ENCODE results near the gene PFDN4.

PFDN4 gene

DNA sequence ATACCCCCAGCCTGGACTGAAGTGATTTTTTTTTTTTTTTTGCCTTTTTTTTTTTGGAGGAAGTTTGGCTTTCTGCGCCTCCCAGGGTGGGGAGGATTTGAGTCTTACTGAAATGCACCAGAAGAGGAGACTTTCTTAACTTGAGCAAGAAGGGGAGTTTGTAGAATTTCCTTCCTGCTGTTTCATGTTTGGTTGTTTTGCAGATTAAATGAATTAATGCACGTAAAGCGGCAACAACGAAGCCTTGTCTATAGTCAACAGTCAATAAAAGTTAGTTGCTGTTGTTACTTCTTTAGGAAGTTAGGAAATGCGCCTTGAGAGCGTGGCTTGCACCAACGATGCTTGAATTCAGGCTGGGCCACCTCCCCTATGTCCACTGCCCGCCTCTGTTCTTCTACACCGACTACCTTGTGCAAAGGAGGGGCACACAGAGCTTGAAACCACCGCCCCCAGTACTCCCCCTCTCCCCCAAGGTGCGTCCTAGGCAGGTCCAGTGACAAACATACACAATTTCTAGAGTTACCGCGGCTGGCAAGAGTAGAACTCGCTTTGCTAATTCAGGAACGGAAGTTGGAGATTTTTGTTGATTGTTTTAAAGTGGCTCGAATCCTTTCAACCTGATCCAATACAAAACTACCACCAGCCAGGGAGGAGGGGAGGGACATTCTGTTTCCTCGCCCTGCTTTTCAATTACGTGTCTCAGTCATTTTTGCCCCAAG, 33.3 kb upstream of the PFDN4 start:
- DNase-seq, result no peak

DNA sequence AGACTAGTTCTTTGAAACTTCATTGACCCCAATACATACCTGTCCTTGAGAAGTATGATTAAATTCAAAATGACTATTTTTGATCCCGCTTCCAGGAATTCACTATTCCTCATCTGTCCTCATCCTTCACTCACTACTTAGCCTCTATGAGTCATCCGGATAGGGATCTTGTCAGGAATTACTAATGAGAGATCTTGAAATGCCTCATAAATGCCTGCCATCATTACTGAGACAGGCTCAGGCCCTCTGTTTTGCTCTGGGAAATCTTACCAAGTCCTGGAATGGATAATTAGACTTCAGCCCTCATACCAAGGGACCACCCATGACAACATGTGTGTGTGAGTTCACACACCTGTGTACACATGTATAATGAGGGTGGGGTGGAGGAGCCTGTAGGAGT, 31.3 kb upstream of the PFDN4 start:
- DNase-seq, result no peak

DNA sequence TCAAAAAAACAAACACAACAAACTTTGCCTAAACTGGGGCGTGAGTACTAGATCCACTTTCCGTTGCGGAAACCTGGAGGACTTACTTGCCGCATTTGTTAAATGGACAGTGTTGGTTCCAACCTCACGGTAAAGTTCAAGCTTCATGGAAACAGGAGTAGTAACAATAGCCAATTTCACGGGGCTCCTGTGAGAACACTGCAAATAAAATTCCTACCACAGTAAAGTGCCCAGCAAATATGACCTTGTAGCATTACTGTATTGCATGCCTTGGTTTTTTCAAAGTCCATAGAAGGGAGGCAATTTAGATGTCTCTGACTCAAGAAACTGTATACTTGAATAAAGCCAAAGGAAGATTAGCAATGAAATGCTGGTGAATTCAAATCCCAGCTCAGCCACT, 30.5 kb upstream of the PFDN4 start:
- no peak for DNase-seq

DNA sequence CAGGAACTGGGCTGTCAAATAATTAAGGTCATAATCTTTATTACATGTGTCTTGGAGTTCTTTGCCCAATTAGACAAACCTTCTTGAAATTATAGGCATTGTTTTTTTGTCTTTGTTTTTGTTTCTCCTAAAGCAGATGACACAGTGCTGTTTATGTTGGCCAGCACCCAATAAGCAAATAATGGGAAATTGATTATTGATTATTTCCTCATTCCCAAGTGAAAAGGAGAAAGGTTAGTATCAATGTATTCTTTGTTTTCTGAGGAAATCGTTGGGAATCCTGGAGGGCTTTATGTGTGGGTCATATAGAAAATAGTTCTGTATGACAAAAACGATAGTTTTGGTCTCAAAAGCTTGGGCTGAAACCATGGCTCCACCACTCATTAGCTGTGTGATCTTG, 29.6 kb upstream of the PFDN4 start:
- DNase-seq, result no peak

DNA sequence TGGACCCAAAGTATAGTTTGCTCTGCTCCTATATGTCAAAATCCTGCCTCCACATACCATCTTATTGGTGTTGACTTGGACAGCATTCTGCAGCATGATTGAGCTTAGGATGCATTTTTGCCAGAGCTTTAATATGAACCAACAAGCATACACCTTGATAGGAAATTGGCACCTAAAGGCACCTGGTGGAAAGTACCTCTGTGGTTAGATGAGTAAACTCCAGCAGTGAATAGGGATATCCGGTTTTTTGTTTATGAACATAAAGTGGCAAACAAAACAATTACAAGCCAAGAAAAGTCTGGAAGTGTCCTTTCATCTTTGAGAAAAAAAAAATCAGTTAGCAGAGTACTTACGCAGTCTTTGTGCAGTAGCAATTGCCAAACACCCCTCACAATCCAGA, 27.9 kb upstream of the PFDN4 start:
- no peak for DNase-seq

DNA sequence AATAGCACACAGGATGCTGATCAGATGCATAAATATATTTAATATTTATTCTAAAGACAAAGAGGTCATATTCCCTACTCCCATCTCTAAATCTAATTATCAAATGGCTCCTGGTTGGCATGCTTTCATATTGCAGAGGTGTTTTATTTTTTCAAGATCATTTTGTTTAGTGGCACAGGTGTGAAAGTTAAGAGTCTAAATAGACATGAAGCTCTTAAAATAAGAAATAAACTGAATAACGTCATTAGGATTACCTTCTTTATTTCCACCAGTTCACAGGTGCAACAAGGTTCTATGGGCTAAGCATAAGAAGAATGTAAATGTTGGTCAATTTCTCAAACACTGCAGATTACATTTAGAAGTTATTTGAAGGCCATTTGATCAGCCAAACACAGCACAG, 27.0 kb upstream of the PFDN4 start:
- DNase-seq, result no peak

DNA sequence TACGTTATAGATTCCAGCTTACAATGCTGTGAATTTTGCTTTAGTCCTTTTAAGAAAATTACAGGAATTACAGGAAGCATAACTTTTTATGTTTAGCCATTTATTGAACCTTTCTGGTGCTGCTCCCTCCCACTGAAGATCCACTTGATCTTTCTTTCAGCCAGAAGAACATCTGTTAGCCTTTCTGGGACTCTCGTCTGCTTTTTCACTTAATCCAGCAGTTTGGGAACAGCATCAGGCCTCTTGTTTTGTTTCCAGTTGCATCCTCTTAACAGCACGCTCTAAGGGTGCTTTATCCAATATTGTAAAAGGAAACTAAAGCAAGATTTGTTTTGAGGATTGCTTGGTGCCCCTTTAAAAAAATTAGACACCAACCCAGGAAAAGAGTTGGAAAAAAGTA, 23.8 kb upstream of the PFDN4 start:
- no peak for DNase-seq

DNA sequence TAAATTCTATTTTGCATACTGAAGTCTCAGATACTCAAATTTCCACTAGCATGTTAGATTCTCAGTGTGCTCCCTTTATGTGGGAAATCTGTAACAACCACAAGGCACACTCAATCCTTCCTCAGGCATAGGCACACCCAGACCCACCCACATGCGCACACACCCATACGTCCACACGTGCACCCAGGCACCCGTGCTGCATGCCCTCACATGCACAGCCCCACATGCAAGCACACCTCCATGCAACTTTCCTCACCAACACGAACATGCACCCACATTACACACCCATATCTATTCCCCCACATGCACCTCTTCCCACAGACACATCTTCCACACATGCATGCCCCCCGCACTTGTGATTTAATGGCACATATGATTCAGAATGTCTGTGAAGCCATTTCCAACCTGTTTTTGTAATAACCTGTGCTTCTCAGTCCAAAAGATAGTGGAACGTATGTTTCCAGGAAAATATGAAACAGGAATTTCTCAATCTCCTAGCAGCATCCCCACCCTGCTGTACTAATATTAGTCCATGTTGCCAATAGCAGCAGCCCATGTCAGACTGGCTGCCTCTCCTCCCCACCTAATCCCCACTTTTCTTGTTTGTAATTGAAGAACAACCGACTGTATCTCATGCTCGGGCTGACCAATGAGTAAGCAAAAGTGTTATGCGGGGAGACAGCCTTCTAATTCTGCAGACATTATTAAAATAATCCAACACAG, 22.8 kb upstream of the PFDN4 start:
- DNase-seq, result no peak

DNA sequence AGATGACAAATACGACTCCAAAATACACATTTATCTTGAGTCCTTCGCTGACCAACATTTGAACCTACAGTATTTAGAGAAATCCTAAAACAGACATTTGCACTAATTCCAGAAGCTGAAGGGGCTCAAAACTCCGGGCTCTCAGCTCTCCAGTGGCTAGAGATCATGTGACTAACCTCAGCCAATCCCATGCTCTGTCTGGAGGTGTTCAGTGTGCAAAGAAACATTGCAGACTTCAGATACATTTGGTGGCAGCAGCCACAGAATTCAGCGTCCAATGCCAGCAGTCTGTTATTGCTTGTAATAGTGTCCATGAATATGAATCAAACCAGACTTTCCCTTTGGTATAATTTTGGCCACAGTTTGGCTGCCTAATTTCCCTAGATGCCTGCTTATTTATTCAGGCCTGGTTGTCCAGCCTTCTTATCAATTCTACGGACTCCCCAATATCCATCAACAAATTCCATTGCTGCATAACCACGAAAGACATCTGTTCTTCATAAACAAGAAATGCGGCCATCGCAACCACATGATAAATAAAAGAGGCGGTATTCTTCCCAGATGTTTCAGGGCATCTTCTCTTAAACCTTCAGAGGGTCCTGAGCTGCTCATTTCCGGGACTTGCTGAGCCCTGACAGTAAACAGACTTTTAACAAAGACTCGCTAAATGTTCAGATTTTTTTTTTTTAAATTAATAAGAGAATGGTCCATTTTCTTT, 19.6 kb upstream of the PFDN4 start:
- no peak for DNase-seq

DNA sequence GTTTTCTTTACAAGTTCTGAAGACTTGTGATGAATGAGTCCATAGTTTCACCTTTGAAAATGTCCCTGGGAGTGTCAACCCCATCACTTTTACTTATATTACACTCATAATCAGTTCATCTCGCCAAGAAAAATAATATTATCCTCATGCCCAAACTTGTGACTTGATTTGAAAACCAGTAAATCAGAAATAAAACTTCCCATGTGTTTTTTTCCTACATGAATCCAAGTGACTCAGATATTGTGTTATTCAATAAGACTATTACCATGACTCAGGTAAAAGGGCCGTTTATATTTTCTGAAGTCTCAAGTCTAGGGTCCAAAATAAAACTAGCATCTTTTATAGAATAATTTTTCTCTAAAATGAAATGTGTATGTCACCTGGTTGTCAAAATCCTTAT, 18.3 kb upstream of the PFDN4 start:
- no peak for DNase-seq

DNA sequence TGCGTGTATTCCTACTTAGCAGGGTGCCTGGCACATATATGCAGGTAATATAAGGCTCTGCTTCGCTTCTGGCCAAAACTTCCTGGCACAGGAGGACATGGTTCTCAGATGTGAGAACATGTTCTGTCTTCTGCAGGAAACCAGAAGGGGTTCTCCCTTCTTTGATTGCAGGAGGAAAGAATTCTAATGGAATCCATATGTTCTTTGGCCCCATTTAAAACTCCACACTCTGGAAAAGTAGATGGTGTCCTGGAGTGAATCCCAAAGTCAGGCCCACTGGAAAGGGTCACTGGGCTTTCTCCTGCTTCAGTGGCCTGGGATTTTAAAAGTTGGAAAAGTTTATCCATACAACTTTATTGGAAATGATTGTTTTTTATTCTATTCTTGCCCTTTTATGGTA, 17.7 kb upstream of the PFDN4 start:
- no peak for DNase-seq

DNA sequence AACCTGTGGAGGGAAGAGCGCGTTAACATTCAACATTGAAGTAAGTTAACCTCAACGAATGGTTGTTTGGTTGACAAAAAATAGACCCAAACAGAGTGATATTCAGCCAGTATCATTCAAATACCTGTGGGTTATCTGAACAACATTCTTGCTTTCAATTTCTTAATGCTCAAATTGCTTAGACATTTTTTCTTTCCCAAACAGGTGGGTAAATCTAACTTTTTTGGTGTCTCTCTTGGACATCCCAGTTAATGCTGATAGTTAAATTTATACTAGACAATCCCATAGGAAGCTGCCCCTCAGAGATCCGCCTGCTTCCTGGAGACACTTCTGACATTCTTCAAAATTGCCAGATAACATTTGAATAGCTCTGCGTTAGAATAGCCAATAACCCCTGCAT, 14.1 kb upstream of the PFDN4 start:
- DNase-seq, result no peak

DNA sequence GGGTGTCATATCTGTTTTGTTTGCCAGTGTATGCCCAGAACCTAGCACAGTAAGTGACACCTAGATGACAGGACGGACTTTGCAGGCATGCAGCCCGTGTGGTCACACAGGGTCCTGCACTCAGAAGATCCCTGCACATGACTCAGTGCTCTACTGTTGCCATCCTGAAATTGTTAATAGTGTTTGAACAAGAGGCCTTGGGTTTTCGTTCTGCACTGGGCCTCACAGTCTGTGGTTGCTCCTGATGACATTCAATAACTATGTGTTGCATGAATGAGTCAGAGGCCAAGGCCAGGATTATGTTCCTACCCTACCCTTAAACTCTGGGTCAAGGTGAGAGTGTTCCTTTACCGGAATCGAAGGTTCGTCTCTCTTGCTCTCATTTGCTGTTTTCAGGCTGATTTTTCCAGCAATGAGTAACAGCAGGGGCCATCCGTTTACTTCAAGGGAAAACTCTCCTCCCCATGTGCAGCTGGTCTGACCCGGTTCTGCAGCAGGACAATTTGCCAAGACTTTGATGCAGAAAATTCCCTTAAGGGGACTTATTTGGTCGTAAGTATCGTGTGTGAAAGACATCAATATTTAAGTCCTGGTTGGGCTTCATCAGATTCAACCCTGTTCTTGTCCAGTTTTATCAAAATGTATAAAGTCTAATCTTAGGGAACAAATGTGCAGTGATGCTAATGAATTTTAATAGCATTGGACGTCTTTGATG, 13.0 kb upstream of the PFDN4 start:
- no peak for DNase-seq

DNA sequence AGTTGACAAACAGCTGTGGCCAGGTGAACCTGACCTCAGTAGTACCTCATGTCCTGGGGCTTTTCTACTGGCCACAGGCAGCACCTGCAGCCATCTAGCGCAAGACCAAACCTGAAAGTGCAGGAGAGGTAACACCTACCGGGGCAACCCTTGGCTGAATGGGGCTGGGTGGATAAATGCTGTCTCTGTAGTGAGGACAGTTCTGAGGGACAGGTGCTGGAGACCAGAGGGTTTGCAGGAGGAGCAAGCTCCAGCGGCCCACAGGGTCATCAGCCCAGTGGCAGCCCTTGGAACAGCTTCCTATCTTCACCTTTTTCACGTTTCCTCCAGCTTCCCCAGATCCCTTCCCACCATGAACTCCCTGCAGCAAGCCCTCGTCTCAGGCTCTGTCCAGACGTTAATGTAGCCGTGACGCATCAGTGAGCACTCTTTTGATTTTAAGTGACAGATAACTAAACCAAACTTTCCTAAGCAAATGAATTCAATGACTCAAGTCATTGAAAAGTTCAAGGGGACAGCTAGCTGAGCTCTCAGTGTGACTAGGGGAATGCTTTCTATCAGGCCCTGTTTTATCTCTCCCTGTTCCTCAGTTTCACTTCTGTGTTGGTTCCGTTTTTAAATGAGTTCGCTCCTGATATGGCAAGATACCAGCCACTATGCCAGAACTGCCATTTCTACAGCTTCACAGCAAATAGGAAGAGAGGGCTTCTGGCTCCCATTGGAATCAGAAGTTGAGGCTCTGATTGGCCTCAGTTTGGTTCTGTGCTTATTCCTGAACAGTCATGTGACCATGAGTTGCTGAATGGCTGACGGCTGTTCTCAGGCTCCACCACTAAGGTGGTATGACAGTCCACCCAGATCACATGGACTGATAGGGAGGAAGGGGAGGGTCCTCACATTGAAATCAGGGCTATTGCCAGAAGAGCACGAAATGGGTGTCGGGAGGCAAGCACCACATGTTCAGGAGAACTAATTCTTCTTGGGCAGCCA, 12.1 kb upstream of the PFDN4 start:
- no peak for DNase-seq

DNA sequence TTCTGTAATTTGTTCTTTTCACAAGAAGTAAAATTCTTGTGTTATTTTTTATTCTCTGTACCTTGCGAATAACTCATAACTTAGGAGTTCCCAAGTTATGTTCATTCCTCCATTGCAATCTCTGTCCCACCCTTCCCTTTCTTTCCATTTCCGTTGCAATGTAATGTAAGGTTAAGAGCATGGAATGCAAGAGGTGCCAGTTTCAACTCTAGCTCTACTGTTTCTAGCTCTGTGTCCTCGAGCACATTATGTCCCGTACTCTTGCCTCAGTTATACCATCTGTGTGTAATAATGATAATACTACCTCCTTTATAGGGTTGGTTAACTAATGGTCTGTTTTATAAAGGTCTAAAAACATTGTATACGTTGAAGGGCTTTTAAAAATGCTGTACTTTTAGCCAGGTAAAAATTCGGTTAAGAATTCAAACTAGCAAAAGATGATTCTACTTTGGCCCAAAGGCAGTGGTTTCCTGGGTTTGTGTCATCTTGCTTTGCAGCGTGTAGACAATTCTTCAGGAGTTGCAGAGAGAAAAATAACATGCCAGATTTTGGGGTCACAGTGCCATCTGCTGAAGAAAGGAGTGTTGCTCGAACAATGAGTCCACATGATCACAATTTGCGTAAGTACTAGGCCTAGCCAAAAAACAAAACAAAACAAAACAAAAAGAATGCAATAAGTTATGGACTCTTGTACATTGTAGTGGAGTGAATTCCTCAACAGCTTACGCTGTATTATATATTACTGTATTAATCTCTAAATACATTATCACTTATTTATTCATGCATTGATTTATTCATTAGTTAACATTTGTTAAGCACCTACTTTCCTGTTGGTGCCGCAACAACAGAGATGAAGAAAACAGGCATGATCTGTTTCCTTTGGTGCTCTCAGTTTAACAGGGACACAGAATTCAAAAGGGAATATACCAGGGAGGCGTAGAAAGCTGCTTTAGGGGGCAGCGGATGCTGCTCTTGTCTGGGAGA, 10.0 kb upstream of the PFDN4 start:
- DNase-seq, result no peak

DNA sequence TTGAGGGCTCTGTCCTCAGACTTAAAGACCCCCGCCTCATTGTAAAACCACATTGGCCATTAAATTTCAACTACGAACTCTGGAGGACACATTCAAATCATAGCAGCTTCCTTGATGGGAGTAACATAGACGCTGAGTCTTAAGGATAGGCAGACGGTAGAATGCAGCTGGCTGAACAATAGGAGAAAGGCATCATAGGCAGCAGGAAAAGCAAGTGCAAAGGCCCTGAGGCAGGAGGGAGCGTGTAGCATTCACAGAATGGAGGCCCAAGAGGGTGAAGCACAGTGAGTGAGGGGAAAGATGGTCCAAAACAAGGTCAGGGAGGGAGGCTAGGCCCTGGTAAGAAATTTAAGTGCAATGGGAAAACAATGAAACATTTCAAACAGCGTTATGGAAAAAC, 8.6 kb upstream of the PFDN4 start:
- no peak for DNase-seq

DNA sequence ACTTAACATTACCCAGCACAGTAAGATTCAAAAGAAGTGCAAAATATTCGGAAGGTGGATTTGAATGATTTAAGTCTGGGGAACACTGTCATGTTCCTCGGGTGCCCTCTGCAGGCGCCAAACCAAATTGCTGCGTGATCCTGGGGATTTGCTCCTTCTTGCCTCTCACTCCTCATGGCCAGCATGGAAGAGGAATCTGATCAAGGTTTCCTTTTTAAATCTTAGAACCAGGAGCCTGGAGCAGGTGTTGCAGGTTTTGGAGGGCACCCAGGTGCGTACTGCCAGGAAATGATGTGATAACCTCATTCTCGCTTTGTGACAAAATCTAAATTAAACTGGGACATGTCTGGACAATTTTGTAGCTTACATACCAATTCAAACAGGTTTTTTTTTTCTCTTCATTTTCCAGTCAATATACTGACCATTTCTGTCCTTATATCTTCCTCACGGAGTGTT, 8.1 kb upstream of the PFDN4 start:
- peak; percentile 74 for DNase-seq

DNA sequence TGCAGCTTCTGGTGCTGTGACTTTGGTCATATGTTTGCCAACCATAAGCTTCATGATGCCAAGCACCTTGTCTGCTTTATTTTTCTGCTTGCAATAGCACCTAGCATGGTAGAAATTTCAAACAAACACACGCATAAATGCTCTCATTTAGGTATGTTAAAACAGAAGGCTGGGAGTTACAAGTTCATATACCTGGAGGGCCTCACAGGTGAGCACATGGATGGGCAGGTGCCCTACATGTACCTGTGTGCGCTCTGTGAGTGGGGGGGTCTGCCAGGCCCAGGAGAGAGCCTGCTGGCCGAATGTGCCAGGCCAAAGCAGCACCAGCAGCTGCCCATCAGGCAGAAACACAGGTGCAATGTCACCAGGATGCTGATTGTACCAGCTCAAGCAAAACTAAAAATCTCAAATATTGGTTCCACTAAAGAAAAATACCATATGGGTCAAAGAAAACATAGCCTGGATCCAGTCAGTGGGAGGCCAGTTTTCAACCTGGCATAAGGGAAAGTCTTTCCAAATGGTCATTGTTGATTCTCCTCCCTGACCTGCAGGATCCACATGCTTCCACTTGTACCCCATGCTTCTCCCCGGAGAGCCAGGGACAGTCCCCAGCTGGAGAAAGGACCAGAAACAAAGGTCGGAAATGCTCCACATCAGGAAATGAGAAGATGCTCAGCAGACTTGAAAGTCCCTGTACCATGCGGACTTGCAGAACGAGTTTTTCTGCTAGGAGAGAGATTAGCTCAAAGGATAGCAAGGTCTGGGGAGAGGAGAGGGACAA, 7.2 kb upstream of the PFDN4 start:
- no peak for DNase-seq

DNA sequence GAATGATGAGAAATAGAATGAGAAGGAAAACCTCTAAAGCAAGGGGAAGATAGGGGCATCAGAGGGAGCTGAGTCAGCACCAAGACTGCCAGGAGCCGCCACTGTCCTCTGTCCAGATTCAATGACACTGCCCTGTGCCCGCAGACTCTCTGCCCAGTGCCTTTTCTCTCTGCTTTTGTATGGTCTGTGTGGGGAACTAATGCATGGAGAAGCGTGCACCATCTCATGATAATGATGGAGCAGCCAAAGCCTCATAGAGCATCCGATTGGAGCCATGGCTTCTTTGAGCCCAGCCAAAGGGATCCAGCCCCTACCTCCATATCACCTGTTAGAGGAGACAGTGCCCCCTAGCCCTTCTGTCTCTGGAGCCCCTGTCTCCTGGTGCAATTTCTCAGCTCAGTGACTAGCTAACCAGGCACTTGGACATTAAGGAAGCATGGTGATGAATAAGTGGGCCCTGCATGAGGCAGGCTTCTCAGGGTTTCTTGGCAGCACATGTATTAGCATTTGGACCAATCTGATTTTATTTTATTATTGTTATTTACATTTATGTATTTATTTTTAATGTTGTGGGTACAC, 6.5 kb upstream of the PFDN4 start:
- no peak for DNase-seq

DNA sequence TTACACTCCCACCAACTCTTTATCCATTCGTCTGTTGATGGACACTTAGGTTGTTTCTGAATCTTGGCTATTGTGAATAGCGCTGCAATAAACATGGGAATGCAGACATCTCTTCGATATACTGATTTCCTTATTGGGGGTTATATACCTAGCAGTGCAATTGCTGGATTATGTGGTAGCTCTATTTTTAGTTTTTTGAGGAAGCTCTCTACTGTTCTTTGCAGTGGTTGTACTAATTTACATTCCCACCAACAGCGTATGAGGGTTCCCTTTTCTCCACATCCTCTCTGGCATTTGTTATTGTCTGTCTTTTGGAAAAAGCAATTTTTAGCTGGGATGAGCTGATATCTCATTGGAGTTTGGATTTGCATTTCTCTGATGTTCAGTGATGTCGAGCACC, 4.6 kb upstream of the PFDN4 start:
- no peak for DNase-seq
